Measurements from ENCODE around the gene PLXDC2.

PLXDC2 gene

GRCh38 chr10:19908991-19909696 lies 92.9 kb downstream of the PLXDC2 start:
- DNase-seq (ENCODE audit: low read depth in 1 of 2, low spot score in 1 of 2): no peak

DNA sequence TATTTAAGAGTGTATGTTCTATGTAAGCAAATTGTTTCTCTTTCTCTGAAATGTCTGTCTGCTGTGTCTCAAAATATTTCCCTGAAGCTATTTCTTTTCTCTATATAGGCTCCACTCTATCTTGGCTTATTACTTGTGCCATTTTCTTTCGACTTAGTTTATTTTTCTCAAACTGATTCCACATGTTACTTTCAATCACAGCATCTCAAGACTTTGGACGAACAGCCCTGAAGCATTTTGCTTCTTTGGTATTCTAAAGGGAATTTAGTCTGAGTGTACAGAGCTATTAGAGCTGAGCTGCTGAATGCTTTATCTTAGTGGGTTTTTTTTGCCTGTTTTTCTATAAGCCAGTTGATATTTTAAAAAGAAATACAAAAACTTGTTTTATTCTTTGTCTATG lies 95.7 kb downstream of the PLXDC2 start:
- no peak for DNase-seq (ENCODE audit: low read depth in 1 of 2, low spot score in 1 of 2)

GRCh38 chr10:19913987-19914386 lies 97.8 kb downstream of the PLXDC2 start:
- DNase-seq (ENCODE audit: low read depth in 1 of 2, low spot score in 1 of 2): no peak

- no peak for DNase-seq (ENCODE audit: low read depth in 1 of 2, low spot score in 1 of 2)
These were observed 98.9 kb downstream of the PLXDC2 start for GRCh38 chr10:19915125-19915524.

- no peak for DNase-seq (ENCODE audit: low read depth in 1 of 2, low spot score in 1 of 2)
These were observed 99.6 kb downstream of the PLXDC2 start for GRCh38 chr10:19915816-19916215.

DNA sequence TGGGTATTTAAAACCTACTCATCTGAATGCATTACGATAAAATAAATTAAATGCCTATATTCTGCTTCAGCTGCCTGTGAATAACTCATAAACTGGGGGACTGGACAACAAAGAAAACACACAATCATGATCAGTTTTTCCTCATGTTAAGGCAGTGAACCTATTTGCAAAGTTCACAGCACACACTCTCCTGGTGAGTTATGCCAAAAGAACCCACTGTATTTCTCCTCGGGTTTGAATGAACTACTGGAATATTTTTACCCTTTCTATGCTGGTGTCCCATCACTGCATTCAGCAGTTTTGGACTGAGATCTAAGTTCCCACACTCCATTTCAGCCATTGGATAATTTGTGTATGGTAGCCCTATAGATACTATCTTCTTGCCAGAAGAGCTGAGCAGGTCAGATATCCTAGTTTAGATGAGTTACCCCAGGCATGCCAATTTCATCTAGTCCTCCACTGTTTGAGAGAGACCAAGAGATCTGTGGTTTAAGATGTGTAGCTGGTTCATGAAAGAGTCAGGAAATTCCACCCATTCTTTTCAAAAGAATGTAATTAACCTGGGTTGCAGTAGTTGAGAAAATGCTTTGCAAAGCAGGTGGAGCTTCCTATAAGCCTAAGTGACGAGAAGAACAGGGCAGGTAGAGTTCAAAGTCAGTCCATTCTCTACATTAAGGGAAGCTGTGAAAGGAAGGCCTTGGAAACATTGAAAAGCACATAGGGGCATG lies 101.7 kb downstream of the PLXDC2 start:
- DNase-seq (ENCODE audit: low read depth in 1 of 2, low spot score in 1 of 2): no peak

- DNase-seq (ENCODE audit: low read depth in 1 of 2, low spot score in 1 of 2): no peak
These were observed 102.6 kb downstream of the PLXDC2 start for GRCh38 chr10:19918794-19919193.

GRCh38 chr10:19919671-19920070 lies 103.4 kb downstream of the PLXDC2 start:
- DNase-seq (ENCODE audit: low read depth in 1 of 2, low spot score in 1 of 2): no peak

- no peak for DNase-seq (ENCODE audit: low read depth in 1 of 2, low spot score in 1 of 2)
These were observed 104.0 kb downstream of the PLXDC2 start for GRCh38 chr10:19920075-19920726.

- no peak for DNase-seq (ENCODE audit: low read depth in 1 of 2, low spot score in 1 of 2)
These were observed 105.3 kb downstream of the PLXDC2 start for GRCh38 chr10:19921300-19922140.

DNA sequence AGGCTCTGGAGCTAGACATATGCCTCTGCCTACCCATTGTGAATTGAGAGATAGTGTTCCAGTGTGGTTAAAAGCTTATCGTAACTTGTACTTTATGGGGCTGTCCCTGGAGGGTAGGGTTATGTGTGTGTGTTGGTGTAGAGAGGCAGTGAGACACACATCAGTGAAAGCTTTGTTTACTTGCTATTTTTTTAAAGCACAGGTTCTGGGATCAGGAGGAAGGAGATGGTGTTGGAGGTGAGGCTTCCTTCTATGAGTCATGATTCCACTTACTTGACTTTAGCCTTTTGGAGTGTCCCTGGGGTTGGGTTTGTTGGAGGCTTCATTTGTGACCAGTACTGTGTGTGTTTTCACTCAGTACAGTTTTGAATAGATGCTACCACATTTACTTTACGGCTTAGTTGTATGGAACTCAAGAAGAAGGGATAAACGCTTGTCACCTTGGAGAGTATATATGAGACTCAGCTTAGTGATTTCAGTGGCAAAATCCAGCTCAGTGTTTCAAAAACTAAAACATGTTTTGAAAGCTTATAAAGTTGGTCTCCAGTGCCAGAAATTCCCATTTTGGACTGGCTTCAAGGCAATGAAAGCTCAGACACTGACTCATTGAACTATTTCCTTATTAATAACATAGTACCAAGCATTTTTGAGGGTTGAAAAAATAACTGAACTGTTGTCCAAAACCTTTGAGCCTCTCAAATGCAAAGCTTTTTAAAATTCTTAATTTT lies 106.2 kb downstream of the PLXDC2 start:
- DNase-seq (ENCODE audit: low read depth in 1 of 2, low spot score in 1 of 2): no peak

DNA sequence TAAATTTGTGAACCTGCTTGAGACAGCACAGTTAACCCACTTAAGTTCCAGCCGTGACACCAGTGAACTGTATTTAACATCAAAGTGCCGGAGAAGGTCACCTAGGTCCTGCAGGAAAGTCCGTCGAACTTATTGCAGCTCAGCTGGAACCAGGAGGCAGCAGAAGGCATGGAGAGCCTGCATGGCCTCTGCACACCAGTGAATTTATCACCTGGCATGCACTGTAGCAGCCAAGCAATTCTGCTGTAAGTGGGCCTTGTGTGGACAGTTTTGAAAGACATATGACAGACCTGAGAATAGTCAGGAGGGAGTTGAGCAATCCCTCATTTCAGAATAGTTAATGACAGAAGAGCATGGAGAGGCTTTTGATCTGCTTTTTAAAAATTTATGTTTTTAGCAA lies 108.8 kb downstream of the PLXDC2 start:
- no peak for DNase-seq (ENCODE audit: low read depth in 1 of 2, low spot score in 1 of 2)

- no peak for DNase-seq (ENCODE audit: low read depth in 1 of 2, low spot score in 1 of 2)
These were observed 112.7 kb downstream of the PLXDC2 start for GRCh38 chr10:19928936-19929335.

GRCh38 chr10:19929506-19930140 lies 113.4 kb downstream of the PLXDC2 start:
- no peak for DNase-seq (ENCODE audit: low read depth in 1 of 2, low spot score in 1 of 2)

DNA sequence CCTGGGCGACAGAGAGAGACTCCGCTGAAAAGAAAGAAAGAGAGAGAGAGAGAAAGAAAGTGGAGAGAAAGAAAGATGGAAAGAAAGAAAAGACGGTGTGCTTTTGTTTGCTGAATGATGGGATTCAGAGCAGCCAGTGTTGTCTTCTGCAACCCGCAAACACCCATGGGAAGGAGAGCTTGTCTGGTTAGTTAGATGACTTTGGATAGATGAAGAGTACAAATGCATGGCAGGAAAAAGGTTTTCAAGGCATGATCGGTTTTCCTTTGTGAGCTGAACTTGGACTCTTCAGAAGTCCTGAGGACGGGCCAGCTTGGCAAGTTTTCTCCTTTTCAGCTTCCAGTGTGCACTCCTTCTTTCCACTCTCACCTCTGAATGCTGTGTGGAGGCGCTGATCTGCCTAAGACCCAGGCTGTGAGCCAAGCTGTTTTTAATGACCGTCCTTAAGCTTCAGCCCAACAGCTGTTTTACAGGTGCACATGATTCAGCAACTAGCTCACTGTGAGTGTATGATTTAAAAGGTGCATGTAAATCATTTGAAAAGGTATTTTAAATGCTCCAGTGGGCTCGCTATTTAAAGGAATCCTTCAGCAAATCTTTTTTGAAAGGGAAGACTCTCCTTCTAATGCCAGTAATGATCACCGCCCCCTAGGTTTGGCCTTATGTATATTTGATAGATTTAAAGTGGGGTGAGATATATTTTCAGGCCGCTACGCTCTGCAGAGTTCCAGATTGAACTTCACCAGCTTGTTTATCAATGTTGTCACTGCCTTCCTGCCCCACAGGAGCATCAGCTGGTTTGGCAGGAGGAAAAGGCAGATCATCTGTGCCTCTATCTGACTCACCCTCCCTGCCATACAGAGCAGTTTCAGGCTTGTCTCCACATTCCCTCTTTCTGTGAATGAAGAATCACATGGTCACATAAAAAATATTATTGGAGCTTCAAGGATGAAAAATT lies 115.0 kb downstream of the PLXDC2 start:
- no peak for DNase-seq (ENCODE audit: low read depth in 1 of 2, low spot score in 1 of 2)

DNA sequence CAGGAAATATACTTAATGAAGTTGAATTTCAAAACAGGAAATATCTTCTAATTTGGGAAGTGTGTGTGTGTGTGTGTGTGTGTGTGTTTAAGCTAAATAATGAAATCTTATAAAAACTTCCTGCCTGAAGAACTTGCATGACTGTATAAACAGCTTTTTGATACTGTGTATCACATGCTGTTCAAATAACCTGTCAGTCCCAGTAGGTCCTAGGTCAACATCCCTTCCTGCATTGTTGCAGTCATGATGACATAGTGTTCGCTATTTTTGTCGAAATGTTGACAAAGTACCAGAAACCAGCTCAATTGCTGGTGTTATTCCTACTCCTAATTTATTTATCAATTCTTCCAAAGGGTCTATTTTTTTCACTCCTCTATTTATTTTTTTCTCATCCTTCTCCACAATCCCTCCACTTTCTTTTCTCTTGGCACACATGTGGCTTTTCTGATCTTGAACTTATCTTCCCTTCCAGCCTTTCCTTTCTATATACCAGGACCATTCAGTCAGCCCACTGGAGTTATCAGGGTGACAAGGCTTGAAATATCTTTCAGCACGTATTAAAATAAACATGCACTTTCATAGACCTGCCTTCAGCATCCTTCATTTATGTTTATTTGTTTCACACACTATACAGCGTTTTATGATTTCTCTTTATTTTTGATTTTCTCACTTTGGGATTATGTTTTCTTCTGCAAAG lies 115.8 kb downstream of the PLXDC2 start:
- DNase-seq (ENCODE audit: low read depth in 1 of 2, low spot score in 1 of 2): no peak

DNA sequence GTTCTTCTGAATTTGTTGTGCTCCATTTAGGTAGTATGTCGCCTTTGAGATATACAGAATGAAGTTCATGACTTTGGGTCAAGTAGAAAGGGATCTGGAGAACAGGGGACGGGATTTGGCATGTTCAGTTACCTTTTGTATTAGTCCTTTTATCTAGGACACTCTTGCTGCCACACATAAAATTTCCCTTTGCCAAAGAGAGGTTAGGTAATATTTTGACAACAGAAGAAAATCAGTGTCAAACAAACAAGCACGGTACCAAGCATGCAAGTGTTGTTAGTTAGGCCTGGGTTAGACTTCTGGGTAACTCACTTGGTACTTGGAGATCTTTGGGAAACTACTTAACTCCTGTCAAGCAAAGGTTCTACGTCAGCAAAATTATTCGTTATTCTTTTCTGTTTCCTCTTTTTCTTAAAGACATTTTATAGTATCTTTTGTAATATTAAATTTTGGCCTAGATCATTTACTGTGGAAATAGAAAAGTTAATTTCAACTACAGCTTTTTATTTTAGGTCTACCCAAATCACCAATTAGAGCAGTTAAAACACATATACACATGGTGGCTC lies 116.7 kb downstream of the PLXDC2 start:
- no peak for DNase-seq (ENCODE audit: low read depth in 1 of 2, low spot score in 1 of 2)

DNA sequence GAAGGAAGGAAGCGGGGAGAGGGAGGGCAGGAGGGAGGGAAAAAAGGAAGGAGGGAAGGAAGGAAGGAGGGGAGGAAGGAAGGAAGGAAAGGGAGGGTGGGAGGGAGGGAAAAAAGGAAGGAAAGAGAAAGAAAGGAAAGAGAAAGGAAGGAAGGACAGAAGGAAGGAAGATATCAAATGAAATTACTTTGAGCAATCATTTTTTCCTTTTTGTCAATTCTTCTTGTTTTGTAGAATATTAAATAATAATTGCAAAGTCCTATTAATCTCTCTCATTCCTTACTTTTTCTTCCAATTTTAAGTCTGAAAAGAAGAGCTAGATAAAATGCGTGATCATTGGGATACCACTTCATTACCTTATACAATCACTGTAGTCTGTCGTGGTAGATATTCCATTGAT lies 117.5 kb downstream of the PLXDC2 start:
- DNase-seq (ENCODE audit: low read depth in 1 of 2, low spot score in 1 of 2): no peak
